VCaP (cell line): ENCODE measurements around the gene CETP.

Source experiments
- H3K27ac ChIP-seq: fragments of 450-650 bp; 2 replicates; pipeline ENCODE4 v1.5.1; 2017
- CTCF ChIP-seq: fragments of 450-650 bp; conservative IDR thresholded peaks from 2 replicates; pipeline ENCODE4 v1.5.1; 2017; ENCODE audit warnings: mild to moderate bottlenecking, moderate library complexity

Gene CETP, protein sequence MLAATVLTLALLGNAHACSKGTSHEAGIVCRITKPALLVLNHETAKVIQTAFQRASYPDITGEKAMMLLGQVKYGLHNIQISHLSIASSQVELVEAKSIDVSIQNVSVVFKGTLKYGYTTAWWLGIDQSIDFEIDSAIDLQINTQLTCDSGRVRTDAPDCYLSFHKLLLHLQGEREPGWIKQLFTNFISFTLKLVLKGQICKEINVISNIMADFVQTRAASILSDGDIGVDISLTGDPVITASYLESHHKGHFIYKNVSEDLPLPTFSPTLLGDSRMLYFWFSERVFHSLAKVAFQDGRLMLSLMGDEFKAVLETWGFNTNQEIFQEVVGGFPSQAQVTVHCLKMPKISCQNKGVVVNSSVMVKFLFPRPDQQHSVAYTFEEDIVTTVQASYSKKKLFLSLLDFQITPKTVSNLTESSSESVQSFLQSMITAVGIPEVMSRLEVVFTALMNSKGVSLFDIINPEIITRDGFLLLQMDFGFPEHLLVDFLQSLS

DNA sequence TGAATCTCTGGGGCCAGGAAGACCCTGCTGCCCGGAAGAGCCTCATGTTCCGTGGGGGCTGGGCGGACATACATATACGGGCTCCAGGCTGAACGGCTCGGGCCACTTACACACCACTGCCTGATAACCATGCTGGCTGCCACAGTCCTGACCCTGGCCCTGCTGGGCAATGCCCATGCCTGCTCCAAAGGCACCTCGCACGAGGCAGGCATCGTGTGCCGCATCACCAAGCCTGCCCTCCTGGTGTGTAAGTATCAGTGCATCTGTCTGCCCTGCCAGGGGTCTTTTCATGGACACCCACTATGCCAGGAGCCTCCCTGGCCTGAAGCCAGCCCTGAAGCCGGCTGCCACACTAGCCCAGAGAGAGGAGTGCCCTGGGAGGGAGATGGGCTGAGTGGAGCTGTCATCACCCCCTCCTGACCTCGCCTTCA lies at the start of gene CETP:
TSS of gene CETP (plus strand) at position 100 of the 431 bp plus-strand sequence. CDS start at position 130, 30 bp downstream.
- no peak for TF ChIP-seq CTCF

GRCh38 chr16:56912746-56913708 lies 48.7 kb upstream of the CETP start:
- H3K27ac ChIP-seq = no peak overlapping the region
- no peak for TF ChIP-seq CTCF

More for the DNA sequence above, at the start of gene CETP:
- no peak within 1 kb of the TSS for H3K27ac ChIP-seq

- TF ChIP-seq CTCF = no peak
- no peak overlapping the region for H3K27ac ChIP-seq
These were observed 46.9 kb upstream of the CETP start for GRCh38 chr16:56914896-56915295.

DNA sequence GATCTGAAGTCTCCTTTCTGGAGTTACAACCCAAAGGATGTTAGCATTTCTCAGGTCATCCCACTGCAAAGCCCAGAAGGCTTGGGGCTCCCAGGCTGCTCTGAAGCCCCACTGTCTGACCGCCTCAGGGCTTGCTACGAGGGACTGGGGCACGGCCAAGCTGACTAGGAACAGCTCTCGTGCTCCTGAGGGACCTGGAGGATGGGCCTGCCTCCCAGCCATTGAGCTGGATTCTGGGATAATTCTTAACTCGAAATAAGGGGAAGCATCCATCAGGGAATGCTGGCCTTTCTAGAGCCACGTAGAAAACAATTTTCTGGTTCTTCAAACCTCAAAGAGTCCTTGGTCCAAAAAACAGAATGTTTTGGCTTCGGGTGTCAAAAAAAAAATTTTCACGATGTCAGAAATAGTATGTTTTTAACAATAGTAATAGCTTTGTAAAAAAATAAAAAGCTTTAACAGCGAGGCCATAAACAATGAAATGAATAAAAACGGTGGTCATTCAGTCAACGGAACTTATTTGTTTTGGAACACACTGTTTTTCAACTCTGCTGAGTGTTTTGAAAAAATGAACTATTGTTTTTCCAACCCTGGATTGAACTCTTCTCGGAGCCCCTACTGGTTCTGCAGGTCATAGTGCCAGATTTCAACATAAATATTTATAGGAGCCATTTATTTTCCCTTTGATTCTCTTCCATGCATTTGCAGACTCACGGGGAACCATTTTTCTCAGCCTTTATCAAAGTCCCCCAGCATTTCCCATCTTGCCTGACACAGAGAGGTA lies 46.2 kb upstream of the CETP start:
- TF ChIP-seq CTCF = no peak
- H3K27ac ChIP-seq = no peak overlapping the region

GRCh38 chr16:56916571-56917403 lies 45.0 kb upstream of the CETP start:
- TF ChIP-seq CTCF = no peak
- H3K27ac ChIP-seq = no peak overlapping the region

- no peak overlapping the region for H3K27ac ChIP-seq
- TF ChIP-seq CTCF = no peak
These were observed 43.2 kb upstream of the CETP start for GRCh38 chr16:56918467-56919012.
